Gastrocnemius medialis (tissue), 4 donors: Measurements from ENCODE around the gene LRFN2.

Source experiments
- POLR2A ChIP-seq, 2 donors: fragments of 450-650 bp; IDR thresholded peaks; one replicate each; pipeline ENCODE4 v1.6.1; 2017; ENCODE audit warnings: antibody characterized with exemption in 2 of 2, mild to moderate bottlenecking in 2 of 2, moderate library complexity in 2 of 2
- TF ChIP-seq, protein P1 (sequence below), 5 experiments: fragments of 450-650 bp in 3 of 5; fragments of 200-600 bp in 2 of 5; sonication (generic) in 2 of 5; IDR thresholded peaks in 4 of 5; conservative IDR thresholded peaks in 1 of 5; 1 replicate in 4 of 5; 2 replicates in 1 of 5; pipeline ENCODE4 v1.5.1; 2016 to 2019; ENCODE audit warnings: antibody characterized with exemption in 5 of 5, mild to moderate bottlenecking in 3 of 5, moderate library complexity in 3 of 5

DNA sequence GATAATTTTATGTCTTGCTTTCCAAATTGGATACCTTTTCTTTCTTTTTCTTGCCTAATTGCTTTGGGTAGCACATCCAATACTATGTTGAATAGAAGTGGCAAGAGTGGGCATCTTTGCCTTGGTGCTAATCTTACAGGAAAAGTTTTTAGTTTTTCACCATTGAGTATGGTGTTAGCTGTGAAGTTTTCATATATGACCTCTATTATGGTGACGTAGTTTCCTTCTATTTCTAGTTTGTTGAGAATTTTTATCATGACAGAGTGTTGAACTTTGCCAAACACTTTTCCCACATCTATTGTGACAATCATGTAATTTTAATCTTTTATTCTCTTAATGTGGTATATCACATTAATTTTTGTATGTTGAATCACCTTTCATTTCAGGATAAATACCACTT is 216.1 kb downstream of the LRFN2 start:
- TF ChIP-seq, protein P1, sequence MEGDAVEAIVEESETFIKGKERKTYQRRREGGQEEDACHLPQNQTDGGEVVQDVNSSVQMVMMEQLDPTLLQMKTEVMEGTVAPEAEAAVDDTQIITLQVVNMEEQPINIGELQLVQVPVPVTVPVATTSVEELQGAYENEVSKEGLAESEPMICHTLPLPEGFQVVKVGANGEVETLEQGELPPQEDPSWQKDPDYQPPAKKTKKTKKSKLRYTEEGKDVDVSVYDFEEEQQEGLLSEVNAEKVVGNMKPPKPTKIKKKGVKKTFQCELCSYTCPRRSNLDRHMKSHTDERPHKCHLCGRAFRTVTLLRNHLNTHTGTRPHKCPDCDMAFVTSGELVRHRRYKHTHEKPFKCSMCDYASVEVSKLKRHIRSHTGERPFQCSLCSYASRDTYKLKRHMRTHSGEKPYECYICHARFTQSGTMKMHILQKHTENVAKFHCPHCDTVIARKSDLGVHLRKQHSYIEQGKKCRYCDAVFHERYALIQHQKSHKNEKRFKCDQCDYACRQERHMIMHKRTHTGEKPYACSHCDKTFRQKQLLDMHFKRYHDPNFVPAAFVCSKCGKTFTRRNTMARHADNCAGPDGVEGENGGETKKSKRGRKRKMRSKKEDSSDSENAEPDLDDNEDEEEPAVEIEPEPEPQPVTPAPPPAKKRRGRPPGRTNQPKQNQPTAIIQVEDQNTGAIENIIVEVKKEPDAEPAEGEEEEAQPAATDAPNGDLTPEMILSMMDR (IDR thresholded peaks at IDR 0.05 in 4 of 5, conservative IDR thresholded peaks at IDR 0.05 in 1 of 5), result no peak
- no peak for TF ChIP-seq POLR2A (IDR thresholded peaks at IDR 0.05)
